Activated naive CD8-positive, alpha-beta T cell (primary cell): Measurements from ENCODE around the gene ZNF57.
"Not testable (repeated sequence)": the region's sequence is repeated elsewhere in the genome, so short reads cannot be mapped to it uniquely, and the experiment has no call there.

ENCODE experiments used
- H3K27ac Mint-ChIP-seq: one replicate; pipeline ENCODE4 v1.8.0; 2021; ENCODE audit warnings: mixed read lengths
- H3K27me3 Mint-ChIP-seq: one replicate; pipeline ENCODE4 v1.8.0; 2021; ENCODE audit warnings: mixed read lengths
- H3K36me3 Mint-ChIP-seq: one replicate; pipeline ENCODE4 v1.8.0; 2021; ENCODE audit warnings: mixed read lengths
- H3K4me1 Mint-ChIP-seq: one replicate; pipeline ENCODE4 v1.8.0; 2021; ENCODE audit warnings: low read depth, mixed read lengths
- H3K4me3 Mint-ChIP-seq: one replicate; pipeline ENCODE4 v1.8.0; 2021; ENCODE audit warnings: mild to moderate bottlenecking, mixed read lengths
- H3K9me3 Mint-ChIP-seq: one replicate; pipeline ENCODE4 v1.8.0; 2021; ENCODE audit warnings: low read depth, mixed read lengths

ZNF57 gene

GRCh38 chr19:2883686-2884439 lies 16.9 kb upstream of the ZNF57 start:
- H3K4me1 Mint-ChIP-seq, result peaks cover 6% of the 10 kb centered on the region
- no peaks in the 10 kb centered on the region for H3K9me3 Mint-ChIP-seq
- peaks cover 1% of the 10 kb centered on the region for H3K27me3 Mint-ChIP-seq
- H3K27ac Mint-ChIP-seq, result no peak overlapping the region
- H3K4me3 Mint-ChIP-seq, result no peak overlapping the region
- H3K36me3 Mint-ChIP-seq, result no peaks in the 10 kb centered on the region

- no peak overlapping the region for H3K27ac Mint-ChIP-seq
- peaks cover 6% of the 10 kb centered on the region for H3K4me1 Mint-ChIP-seq
- H3K9me3 Mint-ChIP-seq, result no peaks in the 10 kb centered on the region
- H3K36me3 Mint-ChIP-seq, result no peaks in the 10 kb centered on the region
- peaks cover 1% of the 10 kb centered on the region for H3K27me3 Mint-ChIP-seq
- H3K4me3 Mint-ChIP-seq, result no peak overlapping the region
Measured at GRCh38 chr19:2885736-2886135, 15.0 kb upstream of the ZNF57 start.

- H3K27ac Mint-ChIP-seq, result no peak overlapping the region
- H3K27me3 Mint-ChIP-seq, result peaks cover 1% of the 10 kb centered on the region
- H3K9me3 Mint-ChIP-seq, result no peaks in the 10 kb centered on the region
- no peak overlapping the region for H3K4me3 Mint-ChIP-seq
- peaks cover 6% of the 10 kb centered on the region for H3K4me1 Mint-ChIP-seq
- no peaks in the 10 kb centered on the region for H3K36me3 Mint-ChIP-seq
Measured at GRCh38 chr19:2887391-2887914, 13.3 kb upstream of the ZNF57 start.

DNA sequence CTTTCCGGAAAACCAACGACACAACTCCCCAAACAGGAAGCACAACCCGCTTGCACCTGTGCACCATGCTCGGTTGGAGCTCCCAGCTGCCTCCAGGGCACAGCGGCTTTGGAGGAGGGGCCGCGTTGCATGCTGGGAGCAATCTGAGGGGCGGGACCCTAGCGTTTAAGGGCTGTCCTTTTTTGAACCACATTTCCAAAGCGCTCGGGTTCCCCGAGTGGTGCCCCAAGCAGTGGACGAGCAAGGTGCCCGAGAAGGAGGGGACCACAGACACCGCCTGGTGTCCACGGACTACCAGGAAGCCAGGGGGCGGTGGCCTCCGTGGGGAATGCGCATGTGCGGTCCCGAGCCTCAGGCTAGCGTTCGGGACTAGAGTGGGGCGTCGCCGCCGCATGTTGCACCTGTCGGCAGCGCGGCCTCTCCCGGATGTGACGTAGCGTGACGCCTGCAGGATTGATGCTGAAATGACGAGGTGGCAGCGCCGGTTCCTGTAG lies 11.9 kb upstream of the ZNF57 start:
- H3K27ac Mint-ChIP-seq, result no peak overlapping the region
- H3K9me3 Mint-ChIP-seq, result no peaks in the 10 kb centered on the region
- peaks cover 6% of the 10 kb centered on the region for H3K4me1 Mint-ChIP-seq
- no peaks in the 10 kb centered on the region for H3K27me3 Mint-ChIP-seq
- H3K36me3 Mint-ChIP-seq, result no peaks in the 10 kb centered on the region
- peak overlapping the region; percentile 69 for H3K4me3 Mint-ChIP-seq

- H3K4me1 Mint-ChIP-seq, H3K36me3 Mint-ChIP-seq, H3K27ac Mint-ChIP-seq, H3K9me3 Mint-ChIP-seq, H3K4me3 Mint-ChIP-seq, H3K27me3 Mint-ChIP-seq: not testable (repeated sequence)
Measured at GRCh38 chr19:2890531-2890930, 10.2 kb upstream of the ZNF57 start.

DNA sequence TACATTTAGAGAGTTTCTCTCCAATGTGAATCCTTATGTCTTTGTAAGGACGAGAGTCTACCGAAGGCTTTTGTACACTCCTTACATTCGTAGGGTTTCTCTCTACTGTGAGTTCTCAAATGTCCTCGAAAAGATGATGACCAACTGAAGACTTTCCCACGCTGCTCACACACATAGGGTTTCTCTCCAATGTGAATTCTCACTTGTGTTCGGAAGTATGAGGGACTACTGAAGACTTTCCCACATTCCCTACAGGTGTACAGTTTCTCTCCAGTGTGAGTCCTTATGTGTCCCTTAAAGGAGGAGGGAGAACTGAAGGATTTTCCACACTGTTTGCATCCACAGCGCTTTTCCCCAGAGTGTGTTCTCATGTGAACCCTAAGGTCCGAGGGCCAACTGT lies 4.0 kb upstream of the ZNF57 start:
- no peaks in the 10 kb centered on the region for H3K9me3 Mint-ChIP-seq
- H3K4me1 Mint-ChIP-seq, result peaks cover 7% of the 10 kb centered on the region
- H3K27ac Mint-ChIP-seq, result no peak overlapping the region
- no peak overlapping the region for H3K4me3 Mint-ChIP-seq
- no peaks in the 10 kb centered on the region for H3K36me3 Mint-ChIP-seq
- H3K27me3 Mint-ChIP-seq, result no peaks in the 10 kb centered on the region

GRCh38 chr19:2902590-2903218 lies 2.0 kb downstream of the ZNF57 start:
- H3K4me3 Mint-ChIP-seq, result peak overlapping the region; percentile 99
- no peaks in the 10 kb centered on the region for H3K9me3 Mint-ChIP-seq
- no peaks in the 10 kb centered on the region for H3K36me3 Mint-ChIP-seq
- H3K27ac Mint-ChIP-seq, result no peak overlapping the region
- peaks cover 29% of the 10 kb centered on the region for H3K4me1 Mint-ChIP-seq
- H3K27me3 Mint-ChIP-seq, result no peaks in the 10 kb centered on the region

- Mint-ChIP-seq H3K4me1 (peaks cover 31% of the 10 kb centered on the region), H3K4me3 (peak overlapping the region; percentile 13)
- not testable (repeated sequence) for H3K27me3 Mint-ChIP-seq, H3K36me3 Mint-ChIP-seq, H3K27ac Mint-ChIP-seq, H3K9me3 Mint-ChIP-seq
Measured at GRCh38 chr19:2903326-2903725, 2.6 kb downstream of the ZNF57 start.

DNA sequence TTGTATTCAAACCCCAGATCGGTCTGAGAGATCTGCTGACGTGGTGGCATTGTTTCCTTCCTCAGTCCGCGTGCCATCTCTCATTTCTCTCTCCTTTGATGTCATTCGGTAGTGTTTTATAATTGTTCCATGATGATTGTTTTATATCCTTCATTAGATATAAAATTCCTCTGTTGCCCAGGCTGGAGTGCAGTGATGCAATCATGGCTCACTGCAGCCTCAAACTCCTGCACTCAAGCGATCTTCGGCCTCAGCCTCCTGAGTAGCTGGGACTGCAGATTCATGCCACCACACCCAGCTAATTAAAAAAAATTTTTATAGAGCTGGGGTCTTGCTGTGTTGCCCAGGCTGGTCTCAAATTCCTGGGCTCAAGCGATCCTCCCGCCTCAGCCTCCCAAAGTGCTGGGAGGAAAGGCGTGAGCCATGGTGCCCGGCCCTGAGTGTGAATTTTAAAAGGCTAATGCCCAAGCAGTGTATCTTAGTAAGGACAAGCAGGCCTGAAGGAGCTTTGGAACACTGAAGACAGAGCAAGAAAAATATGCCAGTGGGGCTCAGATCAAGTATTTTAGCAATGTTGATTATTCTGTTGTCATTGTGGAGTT lies 5.3 kb downstream of the ZNF57 start:
- Mint-ChIP-seq H3K9me3 (no peaks in the 10 kb centered on the region), H3K27ac (no peak overlapping the region), H3K27me3 (no peaks in the 10 kb centered on the region), H3K4me3 (no peak overlapping the region), H3K4me1 (peaks cover 35% of the 10 kb centered on the region), H3K36me3 (peaks cover 4% of the 10 kb centered on the region)

DNA sequence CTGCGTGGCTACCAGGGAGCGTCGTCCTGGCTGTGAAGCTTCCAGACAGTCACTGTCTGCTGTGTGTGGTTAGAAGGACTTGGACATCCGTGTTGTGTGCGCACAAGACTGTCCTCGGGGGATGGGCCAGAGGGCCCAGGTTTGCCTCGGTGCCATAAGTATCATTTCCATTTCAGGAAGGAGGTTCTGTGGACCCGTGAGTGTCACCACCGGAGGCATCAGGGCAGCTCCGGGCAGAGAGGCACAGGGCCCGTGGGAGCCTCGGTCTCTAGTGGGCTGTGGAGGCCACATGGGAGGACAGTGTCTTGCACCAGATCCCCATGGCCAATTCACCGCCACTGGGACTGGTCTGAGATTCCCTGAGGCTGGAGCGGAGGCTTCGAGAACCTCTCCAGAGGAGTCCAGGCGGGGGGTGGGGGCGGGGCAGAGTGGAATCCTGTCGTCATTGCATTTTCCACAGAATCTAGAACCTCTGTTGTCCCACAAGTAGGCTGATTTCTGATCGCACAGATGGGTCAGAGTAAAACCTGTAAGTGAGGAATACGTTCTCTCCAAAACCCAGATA lies 6.0 kb downstream of the ZNF57 start:
- Mint-ChIP-seq H3K9me3 (no peaks in the 10 kb centered on the region), H3K36me3 (peaks cover 4% of the 10 kb centered on the region), H3K4me1 (peaks cover 35% of the 10 kb centered on the region), H3K27me3 (no peaks in the 10 kb centered on the region), H3K4me3 (no peak overlapping the region), H3K27ac (no peak overlapping the region)

- Mint-ChIP-seq H3K4me1 (peaks cover 22% of the 10 kb centered on the region), H3K27me3 (no peaks in the 10 kb centered on the region), H3K4me3 (no peak overlapping the region), H3K27ac (no peak overlapping the region), H3K9me3 (peaks cover 7% of the 10 kb centered on the region), H3K36me3 (peaks cover 23% of the 10 kb centered on the region)
Measured at GRCh38 chr19:2912306-2912705, 11.6 kb downstream of the ZNF57 start.

GRCh38 chr19:2917275-2918184 lies 16.8 kb downstream of the ZNF57 start:
- Mint-ChIP-seq H3K36me3 (peaks cover 34% of the 10 kb centered on the region), H3K27me3 (no peaks in the 10 kb centered on the region), H3K4me3 (no peak overlapping the region), H3K4me1 (peaks cover 1% of the 10 kb centered on the region), H3K9me3 (peaks cover 10% of the 10 kb centered on the region), H3K27ac (no peak overlapping the region)

- no peak overlapping the region for H3K4me3 Mint-ChIP-seq
Measured at GRCh38 chr19:2922987-2923386, 22.3 kb downstream of the ZNF57 start.

DNA sequence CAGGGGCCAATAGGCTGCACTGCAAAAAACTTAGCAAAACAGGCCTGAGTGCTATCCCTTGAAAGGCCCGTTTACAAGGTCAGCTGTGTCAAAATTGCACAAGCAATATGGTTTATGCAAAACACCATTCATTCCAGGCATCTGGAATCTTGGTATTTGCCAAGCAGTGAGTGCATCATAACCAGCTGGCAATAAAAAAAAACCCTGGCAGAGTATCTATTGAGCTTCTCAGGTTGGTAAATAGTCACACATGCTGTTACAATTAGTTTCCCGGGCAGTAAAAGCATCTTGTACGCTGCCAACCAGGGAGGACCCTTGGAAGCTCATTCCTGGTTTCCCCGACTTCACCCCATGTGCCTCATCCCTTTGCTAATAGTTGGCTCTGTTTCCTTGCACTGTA lies 22.8 kb downstream of the ZNF57 start:
- no peaks in the 10 kb centered on the region for H3K9me3 Mint-ChIP-seq
- H3K27me3 Mint-ChIP-seq, result no peaks in the 10 kb centered on the region
- H3K27ac Mint-ChIP-seq, result no peak overlapping the region
- peaks cover 8% of the 10 kb centered on the region for H3K36me3 Mint-ChIP-seq
- no peak overlapping the region for H3K4me3 Mint-ChIP-seq
- H3K4me1 Mint-ChIP-seq, result no peaks in the 10 kb centered on the region

More at GRCh38 chr19:2922987-2923386, 22.3 kb downstream of the ZNF57 start:
- H3K4me1 Mint-ChIP-seq, result no peaks in the 10 kb centered on the region
- no peak overlapping the region for H3K27ac Mint-ChIP-seq
- no peaks in the 10 kb centered on the region for H3K9me3 Mint-ChIP-seq
- H3K27me3 Mint-ChIP-seq, result no peaks in the 10 kb centered on the region
- H3K36me3 Mint-ChIP-seq, result peaks cover 11% of the 10 kb centered on the region
